IMR-90 (cell line): ENCODE measurements around the gene TRPM8. TPM values are rescaled to one million over a fixed set of nuclear protein-coding genes. Genes with fewer than 3 reads are reported as not detected.

Experiments
- ATAC-seq: fragments of 200-7000 bp; cut with Tn5 transposase; 2 replicates; pipeline ENCODE4 v1.9.1; 2020; ENCODE audit warnings: low read depth, mild to moderate bottlenecking, moderate library complexity
- BruUV-seq: library from RNA; stranded (reverse); fragments of 400-500 nt; replicated peaks from 2 replicates; lab custom pipeline; 2021; lab: Mats Ljungman, UMichigan
- CTCF ChIA-PET: fragments of 300-600 bp; formaldehyde crosslinking; extraction: SDS; loops from one replicate; lab custom pipeline; 2021; ENCODE audit warnings: antibody characterized with exemption; lab: Yijun Ruan, JAX
- POLR2A ChIA-PET: fragments of 300-600 bp; sonication (Branson Sonifier 250); formaldehyde crosslinking; loops from one replicate; lab custom pipeline; 2022; ENCODE audit warnings: antibody characterized with exemption; ENCODE audit not compliant: unreplicated experiment; lab: Charles Lee
- DNase-seq: peaks from one replicate; pipeline ENCODE4 v3.0.0; 2013
- H2AFZ ChIP-seq: replicated peaks from 2 replicates; pipeline ENCODE3; 2013; ENCODE audit warnings: low read length, mild to moderate bottlenecking; ENCODE audit not compliant: poor library complexity
- H2AK5ac ChIP-seq: 2 replicates; pipeline ENCODE4 v1.6.1; 2013; ENCODE audit warnings: low read depth, low read length, inconsistent platforms
- H2AK9ac ChIP-seq: replicated peaks from 2 replicates; pipeline ENCODE3; 2013; ENCODE audit warnings: mild to moderate bottlenecking, low read depth, low read length, moderate library complexity; ENCODE audit not compliant: poor library complexity
- H2BK120ac ChIP-seq: 2 replicates; pipeline ENCODE4 v1.6.1; 2013; ENCODE audit warnings: low read depth, low read length, inconsistent platforms
- H2BK15ac ChIP-seq: 3 replicates; pipeline ENCODE4 v1.6.1; 2013; ENCODE audit warnings: low read depth, low read length, inconsistent platforms
- H2BK20ac ChIP-seq: 2 replicates; pipeline ENCODE4 v1.6.1; 2013; ENCODE audit warnings: low read depth, mild to moderate bottlenecking, inconsistent platforms, low read length, moderate library complexity
- H2BK5ac ChIP-seq: 2 replicates; pipeline ENCODE4 v1.6.1; 2013; ENCODE audit warnings: mild to moderate bottlenecking, low read depth, low read length, inconsistent platforms; ENCODE audit not compliant: poor library complexity, severe bottlenecking
- H3K14ac ChIP-seq: replicated peaks from 2 replicates; pipeline ENCODE4 v1.6.1; 2013; ENCODE audit warnings: low read depth, low read length, inconsistent platforms
- H3K18ac ChIP-seq: 2 replicates; pipeline ENCODE4 v1.6.1; 2013; ENCODE audit warnings: low read depth, low read length, control low read depth
- H3K23ac ChIP-seq: 2 replicates; pipeline ENCODE4 v1.6.1; 2013; ENCODE audit warnings: low read depth, low read length, inconsistent platforms
- H3K27ac ChIP-seq: 2 replicates; pipeline ENCODE4 v1.5.1; 2013; ENCODE audit warnings: mild to moderate bottlenecking, control low read depth, low read length; ENCODE audit not compliant: insufficient read depth
- H3K27me3 ChIP-seq: 2 replicates; pipeline ENCODE4 v1.6.1; 2013; ENCODE audit warnings: low read length; ENCODE audit not compliant: control insufficient read depth, insufficient read depth
- H3K36me3 ChIP-seq: 2 replicates; pipeline ENCODE4 v1.6.1; 2013; ENCODE audit warnings: low read length, mixed read lengths; ENCODE audit not compliant: control insufficient read depth, insufficient read depth
- H3K4ac ChIP-seq: 2 replicates; pipeline ENCODE4 v1.6.1; 2013; ENCODE audit warnings: low read depth, low read length, inconsistent platforms
- H3K4me1 ChIP-seq: 2 replicates; pipeline ENCODE4 v1.6.1; 2013; ENCODE audit warnings: low read length, mixed read lengths; ENCODE audit not compliant: control insufficient read depth, insufficient read depth
- H3K4me2 ChIP-seq: 2 replicates; pipeline ENCODE4 v1.6.1; 2013; ENCODE audit warnings: low read depth, mild to moderate bottlenecking, control low read depth, low read length, moderate library complexity
- H3K4me3 ChIP-seq: 2 replicates; pipeline ENCODE4 v1.5.1; 2013; ENCODE audit warnings: low read depth, mild to moderate bottlenecking, control low read depth, low read length, moderate library complexity; ENCODE audit not compliant: insufficient read depth
- H3K56ac ChIP-seq: 2 replicates; pipeline ENCODE4 v1.6.1; 2013; ENCODE audit warnings: low read length, inconsistent platforms; ENCODE audit not compliant: insufficient read depth; ENCODE audit errors: extremely low read depth
- H3K79me1 ChIP-seq, 2 experiments: 2 replicates each; pipeline ENCODE4 v1.6.1; 2013; ENCODE audit warnings: low read length in 2 of 2, inconsistent platforms in 1 of 2, low read depth in 1 of 2
- H3K9ac ChIP-seq: 2 replicates; pipeline ENCODE4 v1.6.1; 2013; ENCODE audit warnings: low read depth, low read length, control low read depth
- H3K9me1 ChIP-seq: 2 replicates; pipeline ENCODE4 v1.6.1; 2013; ENCODE audit warnings: low read length, inconsistent platforms; ENCODE audit not compliant: insufficient read depth
- H3K9me3 ChIP-seq: 2 replicates; pipeline ENCODE4 v1.6.1; 2013; ENCODE audit warnings: low read length; ENCODE audit not compliant: control insufficient read depth, insufficient read depth
- H4K20me1 ChIP-seq: 2 replicates; pipeline ENCODE4 v1.6.1; 2013; ENCODE audit warnings: low read length, inconsistent platforms; ENCODE audit not compliant: insufficient read depth
- H4K5ac ChIP-seq: 2 replicates; pipeline ENCODE4 v1.6.1; 2013; ENCODE audit warnings: mild to moderate bottlenecking, low read depth, low read length, control low read depth
- H4K8ac ChIP-seq, 2 experiments: 2 replicates each; pipeline ENCODE4 v1.6.1; 2013; ENCODE audit warnings: low read depth in 2 of 2, low read length in 2 of 2, control low read depth in 1 of 2, inconsistent platforms in 1 of 2
- H4K91ac ChIP-seq: 2 replicates; pipeline ENCODE4 v1.6.1; 2013; ENCODE audit warnings: low read depth, low read length, inconsistent platforms; ENCODE audit not compliant: insufficient read depth
- BHLHE40 ChIP-seq: fragments of 150-350 bp; IDR thresholded peaks from 2 replicates; pipeline ENCODE4 v1.6.1; 2016; ENCODE audit warnings: mild to moderate bottlenecking, low read depth, low read length
- CEBPB ChIP-seq: IDR thresholded peaks from 2 replicates; pipeline ENCODE4 v1.6.1; 2012; ENCODE audit warnings: low read depth, low read length, improper control_type of control experiment
- CHD1 ChIP-seq: IDR thresholded peaks from 2 replicates; pipeline ENCODE4 v1.6.1; 2012; ENCODE audit warnings: low read depth, low read length, improper control_type of control experiment
- FOS ChIP-seq: fragments of 150-350 bp; IDR thresholded peaks from 2 replicates; pipeline ENCODE4 v1.6.1; 2016; ENCODE audit warnings: low read depth, low read length
- MAFK ChIP-seq: IDR thresholded peaks from 2 replicates; pipeline ENCODE4 v1.6.1; 2012; ENCODE audit warnings: low read depth, low read length, improper control_type of control experiment
- MAZ ChIP-seq: IDR thresholded peaks from 2 replicates; pipeline ENCODE4 v1.6.1; 2012; ENCODE audit warnings: low read depth, mild to moderate bottlenecking, low read length, improper control_type of control experiment, moderate library complexity, borderline replicate concordance
- MXI1 ChIP-seq: IDR thresholded peaks from 2 replicates; pipeline ENCODE4 v1.6.1; 2012; ENCODE audit warnings: low read depth, mild to moderate bottlenecking, low read length, moderate library complexity, borderline replicate concordance
- NFE2L2 ChIP-seq: fragments of 150-350 bp; IDR thresholded peaks from 2 replicates; pipeline ENCODE4 v1.6.1; 2016; ENCODE audit warnings: low read depth, mild to moderate bottlenecking, low read length
- POLR2A ChIP-seq: IDR thresholded peaks from 2 replicates; pipeline ENCODE4 v1.6.1; 2012; ENCODE audit warnings: mild to moderate bottlenecking, low read depth, low read length
- RAD21 ChIP-seq: IDR thresholded peaks from 2 replicates; pipeline ENCODE4 v1.6.1; 2012; ENCODE audit warnings: low read length, improper control_type of control experiment
- RCOR1 ChIP-seq: IDR thresholded peaks from 2 replicates; pipeline ENCODE4 v1.6.1; 2012; ENCODE audit warnings: mild to moderate bottlenecking, low read length, improper control_type of control experiment; ENCODE audit not compliant: insufficient replicate concordance
- RFX5 ChIP-seq: IDR thresholded peaks from 2 replicates; pipeline ENCODE4 v1.8.0; 2012; ENCODE audit warnings: low read depth, mild to moderate bottlenecking, low read length, moderate library complexity
- SMC3 ChIP-seq: fragments of 150-350 bp; IDR thresholded peaks from 2 replicates; pipeline ENCODE4 v1.6.1; 2016; ENCODE audit warnings: low read depth, mild to moderate bottlenecking, antibody characterized with exemption, low read length, moderate library complexity
- WGBS, 2 experiments: methylation state at CpG; one replicate each; pipeline versions ENCODE4 v1.1.5 to v1.1.7; 2013; ENCODE audit warnings: missing lambda C conversion rate in 2 of 2; ENCODE audit not compliant: insufficient read length in 1 of 2; ENCODE audit errors: extremely low coverage in 2 of 2; 5-methylcytosine and 5-hydroxymethylcytosine counted together
- dilution Hi-C: fragments of 300-500 bp; cut with HindIII; formaldehyde crosslinking; loops from one replicate; pipeline ENCODE4 v1.14.3; 2018; ENCODE audit warnings: low sequenced_read_pairs; ENCODE audit not compliant: unreplicated experiment
- in situ Hi-C: fragments of 300-500 bp; cut with MboI; formaldehyde crosslinking; loops from 3 replicates; pipeline ENCODE4 v1.14.3; 2019; ENCODE audit warnings: low sequenced_read_pairs, inconsistent platforms, mixed read lengths
- intact Hi-C: fragments of 100-400 bp; cut with micrococcal nuclease; formaldehyde crosslinking; loops from 2 replicates; pipeline ENCODE4 v1.10.0; 2022
- polyA plus RNA-seq, 3 experiments: library from polyadenylated mRNA; depleted of rRNA; stranded (reverse); fragments of >200 nt; gene quantifications; 2 replicates each; pipeline ENCODE4 v1.2.3, GENCODE V29; 2012; ENCODE audit warnings: low replicate concordance in 1 of 3
- total RNA-seq: library from RNA; depleted of rRNA; stranded (reverse); fragments of >200 nt; gene quantifications from 2 replicates; pipeline ENCODE4 v1.2.3, GENCODE V29; 2012
- TF ChIP-seq, protein P1 (sequence below): fragments of 150-350 bp; IDR thresholded peaks from 2 replicates; pipeline ENCODE4 v1.6.1; 2016; ENCODE audit warnings: low read depth, mild to moderate bottlenecking, low read length, moderate library complexity, borderline replicate concordance
- TF ChIP-seq, protein P2 (sequence below): conservative IDR thresholded peaks from 2 replicates; pipeline ENCODE4 v1.5.1; 2012; ENCODE audit warnings: mild to moderate bottlenecking, low read depth, low read length, improper control_type of control experiment
- TF ChIP-seq, protein P3 (sequence below): fragments of 150-350 bp; IDR thresholded peaks from 2 replicates; pipeline ENCODE4 v1.6.1; 2017; ENCODE audit warnings: mild to moderate bottlenecking, antibody characterized with exemption, low read length, low read depth

The TRPM8 gene
- total and polyA plus RNA-seq, 2 of the 4 experiments (the other 2 are of a cell fraction) = not detected

DNA sequence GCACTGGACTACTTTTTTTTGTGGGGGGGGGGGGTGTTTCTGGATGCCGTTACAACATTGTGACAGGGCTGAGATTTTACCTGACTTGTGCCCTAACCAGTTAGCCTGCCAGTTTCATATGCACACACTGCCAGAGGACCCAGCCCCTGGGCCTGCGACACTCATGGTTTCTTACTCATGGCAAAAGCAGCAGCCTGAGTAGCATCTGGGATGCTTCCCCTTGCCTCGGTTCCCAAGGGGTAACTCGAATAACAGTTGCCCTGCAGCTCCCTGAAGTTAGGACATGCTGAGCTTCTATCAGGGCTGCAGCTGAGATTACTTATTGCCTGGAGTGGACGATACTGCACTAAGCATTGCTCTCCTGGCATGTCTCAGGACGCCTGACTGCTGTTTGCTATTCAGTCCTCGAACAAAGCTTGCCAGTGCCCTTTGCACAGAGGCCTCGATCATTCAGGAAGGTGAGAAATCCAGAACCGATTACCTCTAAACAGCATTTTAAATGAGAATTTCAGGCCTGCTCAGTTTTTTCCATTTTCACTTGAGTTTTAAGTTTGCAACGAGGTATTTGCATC is 47.9 kb downstream of the TRPM8 start:
- no peak overlapping the region for H4K91ac ChIP-seq

More for the DNA sequence above, 47.9 kb downstream of the TRPM8 start:
- Histone ChIP-seq H3K4me3 (no peak overlapping the region), H3K14ac (no peak overlapping the region), H2BK15ac (no peak overlapping the region), H3K79me1 (no peaks in the 10 kb centered on the region), H4K20me1 (no peaks in the 10 kb centered on the region), H3K9me1 (no peaks in the 10 kb centered on the region; the same call in 1 of the 2 replicates), H3K23ac (no peak overlapping the region), H2BK120ac (no peak overlapping the region), H3K27ac (no peak overlapping the region), H3K9ac (no peak overlapping the region), H3K18ac (no peak overlapping the region), H2AK9ac (no peak overlapping the region), H3K9me3 (peaks cover 2% of the 10 kb centered on the region; the same call in 1 of the 2 replicates), H2BK20ac (no peak overlapping the region), H3K4me1 (no peaks in the 10 kb centered on the region), H2BK5ac (no peak overlapping the region), H4K5ac (no peak overlapping the region), H2AK5ac (no peak overlapping the region), H3K56ac (no peak overlapping the region), H3K36me3 (no peaks in the 10 kb centered on the region), H2AFZ (no peak overlapping the region), H3K4me2 (no peak overlapping the region), H3K27me3 (peaks cover 9% of the 10 kb centered on the region), H4K8ac (no peak overlapping the region), H3K4ac (no peak overlapping the region)
- dilution Hi-C loops = no loop called here
- no peak for TF ChIP-seq MAZ
- TF ChIP-seq SMC3 = no peak
- TF ChIP-seq RCOR1 = no peak
- no peak for TF ChIP-seq FOS
- TF ChIP-seq CHD1 = no peak
- TF ChIP-seq MXI1 = no peak
- no peak for TF ChIP-seq RFX5
- TF ChIP-seq, protein P1, sequence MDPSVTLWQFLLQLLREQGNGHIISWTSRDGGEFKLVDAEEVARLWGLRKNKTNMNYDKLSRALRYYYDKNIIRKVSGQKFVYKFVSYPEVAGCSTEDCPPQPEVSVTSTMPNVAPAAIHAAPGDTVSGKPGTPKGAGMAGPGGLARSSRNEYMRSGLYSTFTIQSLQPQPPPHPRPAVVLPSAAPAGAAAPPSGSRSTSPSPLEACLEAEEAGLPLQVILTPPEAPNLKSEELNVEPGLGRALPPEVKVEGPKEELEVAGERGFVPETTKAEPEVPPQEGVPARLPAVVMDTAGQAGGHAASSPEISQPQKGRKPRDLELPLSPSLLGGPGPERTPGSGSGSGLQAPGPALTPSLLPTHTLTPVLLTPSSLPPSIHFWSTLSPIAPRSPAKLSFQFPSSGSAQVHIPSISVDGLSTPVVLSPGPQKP = no peak
- TF ChIP-seq POLR2A = no peak
- TF ChIP-seq, protein P2, sequence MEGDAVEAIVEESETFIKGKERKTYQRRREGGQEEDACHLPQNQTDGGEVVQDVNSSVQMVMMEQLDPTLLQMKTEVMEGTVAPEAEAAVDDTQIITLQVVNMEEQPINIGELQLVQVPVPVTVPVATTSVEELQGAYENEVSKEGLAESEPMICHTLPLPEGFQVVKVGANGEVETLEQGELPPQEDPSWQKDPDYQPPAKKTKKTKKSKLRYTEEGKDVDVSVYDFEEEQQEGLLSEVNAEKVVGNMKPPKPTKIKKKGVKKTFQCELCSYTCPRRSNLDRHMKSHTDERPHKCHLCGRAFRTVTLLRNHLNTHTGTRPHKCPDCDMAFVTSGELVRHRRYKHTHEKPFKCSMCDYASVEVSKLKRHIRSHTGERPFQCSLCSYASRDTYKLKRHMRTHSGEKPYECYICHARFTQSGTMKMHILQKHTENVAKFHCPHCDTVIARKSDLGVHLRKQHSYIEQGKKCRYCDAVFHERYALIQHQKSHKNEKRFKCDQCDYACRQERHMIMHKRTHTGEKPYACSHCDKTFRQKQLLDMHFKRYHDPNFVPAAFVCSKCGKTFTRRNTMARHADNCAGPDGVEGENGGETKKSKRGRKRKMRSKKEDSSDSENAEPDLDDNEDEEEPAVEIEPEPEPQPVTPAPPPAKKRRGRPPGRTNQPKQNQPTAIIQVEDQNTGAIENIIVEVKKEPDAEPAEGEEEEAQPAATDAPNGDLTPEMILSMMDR = no peak
- no peak for TF ChIP-seq CEBPB
- no peak for TF ChIP-seq NFE2L2
- TF ChIP-seq RAD21 = no peak
- no peak for TF ChIP-seq MAFK
- TF ChIP-seq BHLHE40 = no peak
- TF ChIP-seq, protein P3, sequence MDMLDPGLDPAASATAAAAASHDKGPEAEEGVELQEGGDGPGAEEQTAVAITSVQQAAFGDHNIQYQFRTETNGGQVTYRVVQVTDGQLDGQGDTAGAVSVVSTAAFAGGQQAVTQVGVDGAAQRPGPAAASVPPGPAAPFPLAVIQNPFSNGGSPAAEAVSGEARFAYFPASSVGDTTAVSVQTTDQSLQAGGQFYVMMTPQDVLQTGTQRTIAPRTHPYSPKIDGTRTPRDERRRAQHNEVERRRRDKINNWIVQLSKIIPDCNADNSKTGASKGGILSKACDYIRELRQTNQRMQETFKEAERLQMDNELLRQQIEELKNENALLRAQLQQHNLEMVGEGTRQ = no peak
- in situ Hi-C loops = no loop called here
- ChIA-PET POLR2A (no interaction called here), CTCF (no interaction called here)
- 66% methylated on average over 4 of the region's 10 CpGs; no CpG with 5 or more reads in 1 of the 2 experiments for WGBS, 2 experiments
- ATAC-seq (no peak), DNase-seq (no peak)
- intact Hi-C loops = no loop called here
- no TSS peak for BruUV-seq
